ENCODE results near the gene SLC35D2.

The SLC35D2 gene
- total RNA-seq: 5.2 to 5.3 reads per million in 2 donors

- DNase-seq: no peak
Observed at GRCh38 chr9:96383165-96383942, at the start of gene SLC35D2. Gene SLC35D2 (minus strand): TSS chr9:96383711. CDS start chr9:96383634, 77 bp downstream.

GRCh38 chr9:96430377-96430776, 46.9 kb upstream of the SLC35D2 start:
- no peak for DNase-seq

- no peak for DNase-seq
Observed at GRCh38 chr9:96429732-96430131, 46.2 kb upstream of the SLC35D2 start.

- no peak for DNase-seq
Observed at GRCh38 chr9:96425500-96426169, 42.1 kb upstream of the SLC35D2 start.

GRCh38 chr9:96423985-96424336, 40.5 kb upstream of the SLC35D2 start:
- DNase-seq: no peak

- DNase-seq: no peak
Observed at GRCh38 chr9:96423322-96423984, 39.9 kb upstream of the SLC35D2 start.

- DNase-seq: no peak
Observed at GRCh38 chr9:96420468-96421219, 37.1 kb upstream of the SLC35D2 start.

- DNase-seq: no peak
Observed at GRCh38 chr9:96419691-96419969, 36.1 kb upstream of the SLC35D2 start.

GRCh38 chr9:96418920-96419690, 35.6 kb upstream of the SLC35D2 start:
- DNase-seq: peak; percentile 32

GRCh38 chr9:96418083-96418919, 34.8 kb upstream of the SLC35D2 start, which contains the start of gene ZNF367:
Gene ZNF367 (minus strand): TSS chr9:96418370. CDS start chr9:96418032, 338 bp downstream.
- DNase-seq: peak; percentile 87

- no peak for DNase-seq
Observed at GRCh38 chr9:96417661-96418082, 34.2 kb upstream of the SLC35D2 start.

- peak; percentile 92 for DNase-seq
Observed at GRCh38 chr9:96417051-96417586, 33.6 kb upstream of the SLC35D2 start.

- DNase-seq: no peak
Observed at GRCh38 chr9:96413302-96414221, 30.1 kb upstream of the SLC35D2 start.

- DNase-seq: no peak
Observed at GRCh38 chr9:96412174-96412913, 28.8 kb upstream of the SLC35D2 start.

- DNase-seq: no peak
Observed at GRCh38 chr9:96411129-96411838, 27.8 kb upstream of the SLC35D2 start.

- DNase-seq: no peak
Observed at GRCh38 chr9:96408409-96409280, 25.1 kb upstream of the SLC35D2 start.

GRCh38 chr9:96400132-96400910, 16.8 kb upstream of the SLC35D2 start:
- no peak for DNase-seq
